HG03457 (cell line): ENCODE results near the gene DNAH3.

Experiments used
- ATAC-seq: cut with Tn5 transposase; IDR thresholded peaks from one replicate; pipeline ENCODE4 v1.9.1; 2021; ENCODE audit warnings: moderate number of reproducible peaks; ENCODE audit not compliant: unreplicated experiment

Gene DNAH3

DNA sequence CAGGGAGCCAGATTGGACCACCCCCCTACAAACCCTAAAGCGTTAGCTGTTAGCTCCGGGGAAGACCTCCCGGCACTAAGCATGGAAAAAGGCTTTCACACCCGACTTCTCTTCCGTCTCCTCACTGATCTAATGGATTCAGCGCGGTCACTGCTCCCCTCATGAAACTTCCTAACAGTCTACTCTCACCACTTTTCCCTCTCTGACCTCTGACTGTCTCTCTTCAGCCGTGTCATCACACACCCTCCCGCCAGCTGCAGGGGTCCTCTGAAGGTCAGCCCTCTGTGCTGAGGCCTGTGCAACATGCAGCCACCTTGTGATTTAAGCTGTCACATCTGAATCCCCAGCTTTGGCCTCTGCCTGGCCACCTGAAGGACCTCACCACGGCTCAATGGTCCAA is 234.4 kb downstream of the DNAH3 start:
- ATAC-seq: no peak

DNA sequence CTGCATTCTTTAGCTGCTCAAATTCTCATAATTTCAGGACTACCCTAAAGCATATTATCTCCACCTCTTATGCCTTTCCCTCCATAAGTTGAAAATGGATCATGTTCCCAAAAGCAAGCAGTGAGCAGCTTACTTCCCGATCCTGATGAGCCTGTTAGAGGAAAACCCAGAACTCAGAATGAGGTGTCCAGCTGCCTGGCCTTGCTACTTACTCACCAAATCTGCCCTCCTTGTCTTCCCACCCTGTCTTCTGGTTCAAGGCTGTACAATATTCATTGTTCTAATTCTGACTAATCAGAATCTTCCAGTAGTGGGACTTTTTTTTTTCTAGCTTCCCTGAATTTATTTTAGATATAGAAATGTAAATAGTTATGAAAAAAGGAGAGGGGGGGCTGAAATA is 239.3 kb downstream of the DNAH3 start:
- no peak for ATAC-seq

DNA sequence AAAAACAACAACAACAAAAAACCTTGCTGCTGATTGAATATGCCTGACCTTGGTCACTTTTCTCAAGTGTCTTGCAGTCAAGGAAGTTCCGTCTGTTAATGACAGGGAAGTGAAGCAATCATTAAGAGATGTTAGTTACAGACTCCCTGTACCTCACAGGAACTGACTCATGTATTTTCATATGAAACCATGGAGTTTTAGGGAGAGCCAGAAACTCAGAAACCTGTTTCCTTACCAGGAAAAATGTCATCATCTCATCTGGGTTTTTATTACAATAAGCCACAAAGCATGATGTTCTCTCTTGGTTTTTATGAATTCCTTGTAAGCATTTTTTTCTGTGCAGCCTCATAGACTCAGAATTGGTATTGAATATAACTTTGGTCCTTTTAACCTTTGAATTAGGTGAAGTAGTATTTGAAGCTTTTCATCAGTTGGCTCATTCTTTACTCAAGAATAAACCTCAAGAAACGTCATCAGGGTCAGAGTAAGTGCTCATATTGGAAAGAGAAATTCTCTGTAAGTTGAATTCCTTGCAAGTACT is 239.8 kb downstream of the DNAH3 start:
- no peak for ATAC-seq

DNA sequence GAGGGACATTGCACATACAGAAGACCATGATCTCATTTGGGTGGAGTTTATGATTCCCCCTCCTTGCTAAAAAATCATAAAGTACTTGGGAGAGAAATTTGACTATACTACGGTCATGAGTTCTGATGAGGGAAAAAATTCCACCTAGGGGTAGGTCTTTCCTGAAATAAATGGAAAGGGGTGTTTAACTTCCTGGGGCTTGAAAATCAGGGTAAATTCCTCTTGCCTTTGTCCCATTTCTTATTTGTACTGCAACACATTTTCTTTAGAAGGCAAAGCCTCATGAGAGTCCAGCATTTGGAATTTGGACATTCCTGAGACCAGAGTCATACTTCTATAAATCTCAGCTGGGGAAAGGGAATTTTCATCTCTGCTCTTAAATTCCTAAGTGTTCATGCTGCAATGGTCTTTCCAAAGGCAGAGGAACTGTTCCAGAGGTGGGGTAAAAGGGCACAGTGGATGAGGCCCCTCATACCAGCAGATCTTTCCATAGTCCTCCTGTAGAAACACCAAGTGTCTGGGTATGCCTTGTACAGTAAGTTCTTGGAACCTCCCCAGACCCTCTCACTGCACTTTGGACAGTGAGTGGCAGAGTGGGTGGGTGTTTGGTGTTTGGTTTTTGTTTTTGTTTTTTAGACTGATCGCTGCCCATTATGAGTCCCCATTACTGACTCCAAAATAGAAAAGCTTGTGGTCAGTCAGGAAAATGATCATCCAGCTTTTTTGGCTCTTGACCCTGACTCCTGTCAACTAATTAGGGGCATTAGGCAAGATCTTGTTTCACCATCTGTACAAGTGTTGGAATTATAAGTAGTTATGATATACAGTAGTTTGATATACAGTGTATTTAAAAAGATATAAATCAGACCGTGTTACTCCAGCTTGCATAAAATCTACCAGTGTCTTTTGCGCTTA is 244.0 kb downstream of the DNAH3 start:
- ATAC-seq: no peak

DNA sequence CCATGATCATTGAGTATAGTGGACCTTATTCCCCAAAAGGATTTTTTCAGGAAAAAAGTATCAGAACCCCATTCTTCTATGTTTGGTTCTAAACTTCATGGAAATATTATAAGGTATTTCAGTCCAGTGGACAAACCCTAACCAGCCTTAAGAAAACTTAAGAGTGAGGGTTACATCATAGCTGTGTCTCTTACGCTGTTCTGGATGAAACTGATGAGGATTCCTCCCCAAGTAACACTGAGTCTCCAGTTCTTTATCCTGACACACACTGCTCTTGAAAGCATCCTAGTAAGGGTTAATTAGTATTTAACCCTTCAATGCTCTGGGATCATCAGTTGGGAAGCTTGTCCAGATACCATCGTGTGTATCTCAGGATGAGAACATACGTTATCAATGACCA is 245.1 kb downstream of the DNAH3 start:
- ATAC-seq: no peak

DNA sequence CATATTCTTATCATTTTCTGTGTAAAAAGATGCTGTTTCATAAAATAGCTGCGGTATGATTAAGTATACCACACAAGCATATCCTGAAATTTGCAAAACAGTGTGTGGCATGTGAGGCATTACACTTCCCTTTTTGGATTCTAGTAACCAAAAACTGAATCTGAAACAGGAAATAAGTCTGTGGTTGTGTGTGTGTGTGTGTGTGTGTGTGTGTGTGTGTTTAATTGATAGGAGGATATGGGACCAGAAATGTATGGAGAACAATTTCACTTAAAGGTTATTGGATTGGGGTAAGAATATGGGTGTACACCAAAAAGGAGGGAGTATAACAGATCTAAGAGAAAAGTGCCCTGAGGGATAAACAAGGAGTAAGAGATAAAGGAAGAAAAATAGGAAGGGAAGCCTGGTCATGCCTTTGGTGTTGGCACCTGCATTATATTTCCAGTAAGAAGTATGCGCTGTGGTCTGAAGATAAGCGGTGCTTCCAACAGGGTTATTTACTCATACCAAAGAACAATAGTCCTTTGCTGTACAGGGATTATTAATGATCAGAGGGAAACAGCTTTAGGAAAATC is 246.1 kb downstream of the DNAH3 start:
- no peak for ATAC-seq

DNA sequence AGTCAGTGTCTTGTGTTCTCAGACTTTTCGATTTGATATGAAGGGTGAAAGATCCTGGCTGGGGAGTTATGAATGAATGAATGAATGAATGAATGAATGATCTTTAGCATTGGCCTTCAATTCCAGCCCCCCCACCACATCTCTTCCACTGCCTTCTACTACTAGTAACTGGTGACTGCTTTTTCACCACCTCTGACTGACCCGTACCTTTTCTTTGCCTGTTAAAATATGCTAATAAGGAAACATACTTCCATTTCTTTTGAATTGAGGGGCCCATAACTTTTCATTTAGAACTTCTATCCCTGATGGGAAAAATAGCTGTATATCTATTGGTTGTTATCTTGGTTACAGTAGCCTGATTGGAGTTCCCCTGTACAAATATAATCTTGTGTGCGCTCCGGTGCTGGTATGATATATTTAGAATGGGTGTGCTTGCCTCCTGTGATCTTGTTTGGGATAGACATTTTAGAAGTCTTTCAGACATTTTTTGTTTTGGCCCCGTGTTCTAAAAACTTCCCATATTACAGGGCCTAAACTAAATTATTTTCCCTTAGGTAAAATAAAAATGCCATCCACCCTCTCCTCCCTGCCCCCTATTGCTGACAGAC is 246.6 kb downstream of the DNAH3 start:
- no peak for ATAC-seq

DNA sequence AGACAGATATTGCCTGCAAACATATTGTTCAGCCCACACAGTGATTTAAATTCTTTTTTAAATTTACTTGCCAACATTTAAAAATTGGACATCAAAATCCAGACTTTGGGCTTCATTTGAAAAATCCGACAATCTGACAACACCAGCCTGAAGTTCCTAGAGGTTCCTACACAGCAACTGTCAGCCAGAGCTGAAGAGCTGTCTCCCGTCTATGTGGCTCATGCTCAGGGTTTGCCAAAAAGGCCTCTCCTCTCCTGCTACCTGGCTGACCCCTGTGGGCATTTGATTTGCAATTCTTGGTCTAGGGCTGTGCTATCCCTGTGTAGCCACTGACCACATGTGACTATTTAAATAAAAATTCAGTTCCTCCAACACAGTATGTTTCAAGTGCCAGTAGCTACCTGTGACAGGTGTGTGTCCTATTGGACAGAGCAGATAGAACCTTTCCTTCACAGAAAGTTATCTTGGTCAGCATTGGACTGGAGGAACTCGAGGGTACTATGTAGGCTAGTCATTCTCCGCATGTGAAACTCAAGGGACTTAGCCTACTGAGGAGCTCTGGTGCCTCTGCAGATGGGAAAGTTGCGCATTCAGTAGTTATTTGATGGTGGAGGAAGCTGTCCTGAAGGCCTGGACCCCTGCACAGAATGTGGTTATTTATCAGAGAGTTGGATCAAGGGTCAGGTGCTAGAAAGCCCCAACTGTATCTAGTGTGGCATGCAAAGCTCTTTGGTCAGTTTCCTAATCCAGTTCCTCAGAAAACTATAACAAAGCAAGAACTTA is 247.3 kb downstream of the DNAH3 start:
- no peak for ATAC-seq

DNA sequence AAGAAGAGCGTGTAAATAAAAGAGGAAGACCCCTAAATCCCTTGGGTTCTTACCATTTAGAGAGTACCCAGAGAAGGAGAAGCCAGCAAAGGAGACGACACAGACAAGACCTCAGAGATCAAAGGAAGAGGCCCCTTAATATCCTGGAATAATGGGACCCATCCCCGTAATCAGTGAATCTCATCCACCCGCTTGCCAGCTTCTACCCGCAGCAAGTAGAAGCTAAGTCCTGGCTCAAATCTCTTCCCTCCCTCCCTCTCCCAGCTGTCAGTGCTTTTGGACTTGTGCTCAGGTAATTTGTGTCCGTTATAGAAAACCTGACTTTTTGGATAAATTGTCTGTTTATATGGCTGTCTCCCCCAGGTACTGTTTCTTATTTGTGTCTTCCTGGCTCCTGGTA is 248.2 kb downstream of the DNAH3 start:
- no peak for ATAC-seq

DNA sequence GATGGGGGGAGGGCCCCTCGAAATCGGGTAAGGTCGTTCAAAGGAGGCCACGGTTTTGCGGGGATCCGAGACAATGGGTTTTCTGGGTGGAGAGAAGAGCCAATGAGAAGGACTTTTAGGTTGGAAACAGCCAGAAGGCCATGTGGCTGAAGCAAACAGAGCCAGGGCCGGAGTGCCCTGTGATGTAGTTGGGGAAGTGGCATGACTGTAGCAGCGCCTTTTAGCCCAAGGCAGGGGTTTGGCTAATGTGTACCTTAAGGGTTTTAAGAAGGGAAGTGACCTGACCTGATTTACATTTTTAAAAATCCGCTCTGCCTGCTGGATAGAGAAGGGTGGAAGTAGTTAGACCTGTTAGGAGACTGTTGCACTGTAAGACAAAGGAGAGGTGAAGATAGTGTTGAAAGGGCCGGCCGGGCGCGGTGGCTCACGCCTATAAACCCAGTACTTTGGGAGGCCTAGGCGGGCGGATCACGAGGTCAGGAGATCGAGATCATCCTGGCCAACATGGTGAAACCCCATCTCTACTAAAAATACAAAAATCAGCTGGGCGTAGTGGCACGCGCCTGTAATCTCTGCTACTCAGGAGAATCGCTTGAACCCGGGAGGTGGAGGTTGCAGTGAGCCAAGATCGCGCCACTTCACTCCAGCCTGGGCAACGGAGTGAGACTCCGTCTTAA is 249.1 kb downstream of the DNAH3 start:
- no peak for ATAC-seq

DNA sequence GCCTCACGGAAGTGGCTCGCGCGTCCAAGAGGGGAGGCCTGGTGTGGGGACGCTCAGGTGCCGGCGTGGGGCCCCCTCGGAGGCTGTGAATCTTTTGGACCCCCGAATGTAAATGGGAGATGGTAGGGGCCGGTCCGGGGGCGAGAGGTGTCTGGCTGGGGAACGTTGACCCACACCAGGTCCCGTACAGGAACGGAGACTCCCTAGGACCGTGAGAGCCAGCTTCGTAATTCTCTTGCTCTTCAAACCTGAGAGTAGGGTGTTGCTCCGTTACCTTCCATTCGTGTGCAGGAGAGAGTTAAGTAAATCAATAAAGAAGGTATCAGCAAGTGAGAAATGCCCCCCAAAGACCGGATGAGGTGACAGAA is 249.6 kb downstream of the DNAH3 start:
- ATAC-seq: no peak

DNA sequence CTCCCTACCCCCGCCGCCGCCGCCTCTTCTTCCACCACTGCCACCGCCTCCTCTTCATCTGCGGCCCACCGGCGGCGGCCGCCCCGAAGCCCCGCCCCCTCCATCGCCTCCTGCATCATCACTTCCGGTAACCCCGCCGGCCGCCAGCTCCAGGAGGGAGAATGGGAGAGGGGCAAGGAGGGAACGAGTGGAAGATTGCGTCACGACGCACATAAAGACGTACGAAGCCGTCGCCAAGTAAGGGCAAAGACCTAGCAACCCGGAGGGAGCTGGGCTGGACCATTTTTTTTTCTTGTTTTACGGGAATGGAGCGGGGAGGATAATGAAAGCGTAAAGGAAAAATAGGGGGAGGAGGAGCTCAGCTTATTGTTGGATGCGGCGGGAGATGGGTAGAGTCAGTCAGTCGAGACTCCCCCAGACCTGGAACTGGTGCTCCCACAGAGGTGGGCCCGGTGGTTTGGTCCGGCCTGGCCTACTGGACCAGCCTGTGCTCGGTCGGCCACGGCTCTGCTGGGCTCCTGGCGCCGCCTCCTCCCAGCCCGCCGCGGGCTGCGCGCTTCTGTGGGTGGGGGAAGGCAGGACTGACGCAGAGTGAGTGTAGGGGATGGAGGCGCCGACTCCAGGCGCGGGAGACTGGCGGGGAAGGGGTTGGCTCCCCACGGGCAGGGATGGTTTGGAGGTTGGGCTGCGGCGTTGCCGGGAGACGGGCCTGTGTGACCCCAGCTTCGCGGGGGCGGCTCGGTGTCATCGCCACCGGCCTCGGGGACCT is 250.2 kb downstream of the DNAH3 start, which contains the start of the genes DCUN1D3 and LYRM1:
DCUN1D3 (minus strand) TSS at position 60 of the 769 bp plus-strand sequence. CDS start 37,820 bp downstream, outside the sequence.
LYRM1 (plus strand) TSS at position 473 of the 769 bp plus-strand sequence. CDS start 14,785 bp downstream, outside the sequence.
- peak; percentile 52 for ATAC-seq

DNA sequence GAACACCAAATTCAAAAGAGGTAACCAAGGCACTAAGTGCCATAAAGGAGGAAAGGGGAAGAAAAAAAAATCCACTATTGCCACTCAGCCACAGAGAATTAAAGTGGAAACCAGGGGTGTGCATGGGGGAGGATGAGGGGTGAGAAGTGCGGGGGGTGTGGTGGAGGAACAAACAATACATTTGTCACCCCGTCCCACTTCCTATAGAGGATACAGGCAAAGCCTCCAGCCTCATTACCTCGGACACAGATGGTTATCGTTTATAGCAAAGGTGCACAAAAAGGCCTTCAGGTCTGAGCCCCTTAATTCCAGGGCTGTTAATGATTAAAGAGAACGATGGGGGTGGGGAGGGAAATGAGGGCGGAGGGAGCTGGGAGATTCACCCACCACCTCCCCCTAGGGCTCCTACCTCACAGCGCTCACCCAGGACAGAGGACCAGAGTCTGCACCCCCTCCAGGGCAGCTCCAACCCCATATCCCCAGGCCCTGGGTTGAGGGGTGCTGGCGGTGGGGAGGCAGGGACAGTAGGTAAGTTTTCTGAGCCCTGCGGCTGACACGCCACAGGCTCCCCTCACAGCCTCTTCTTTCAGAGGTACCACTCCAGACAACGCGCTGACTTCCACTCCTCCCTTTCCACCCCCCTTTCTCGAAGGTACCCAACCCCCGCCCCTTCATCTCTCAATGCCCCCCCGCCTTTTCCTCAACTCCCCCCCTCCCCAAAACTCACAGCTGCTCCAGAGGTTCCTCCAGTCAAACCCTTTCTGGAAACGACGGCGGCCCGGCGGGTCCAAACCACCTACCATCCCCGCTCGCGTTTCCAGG is 251.0 kb downstream of the DNAH3 start:
- ATAC-seq: no peak

DNA sequence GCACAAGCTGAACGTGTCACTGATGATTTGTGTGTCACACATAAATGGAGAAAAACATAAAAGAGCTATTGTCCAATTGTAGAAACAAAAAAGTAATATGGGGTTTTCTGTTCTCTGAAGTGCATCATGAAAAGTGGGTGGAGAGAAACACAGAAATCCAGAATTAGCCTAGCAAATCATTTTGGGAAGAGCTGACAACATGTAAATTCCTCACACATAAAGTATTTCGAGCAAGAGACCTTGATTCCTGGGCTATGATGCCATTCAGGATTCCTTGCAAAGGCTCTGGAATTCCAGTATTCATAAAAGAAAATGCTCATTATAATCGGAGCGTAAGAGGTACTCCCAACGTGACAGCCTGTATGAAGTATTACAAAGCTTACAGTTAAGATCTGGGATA is 251.6 kb downstream of the DNAH3 start:
- ATAC-seq: no peak

DNA sequence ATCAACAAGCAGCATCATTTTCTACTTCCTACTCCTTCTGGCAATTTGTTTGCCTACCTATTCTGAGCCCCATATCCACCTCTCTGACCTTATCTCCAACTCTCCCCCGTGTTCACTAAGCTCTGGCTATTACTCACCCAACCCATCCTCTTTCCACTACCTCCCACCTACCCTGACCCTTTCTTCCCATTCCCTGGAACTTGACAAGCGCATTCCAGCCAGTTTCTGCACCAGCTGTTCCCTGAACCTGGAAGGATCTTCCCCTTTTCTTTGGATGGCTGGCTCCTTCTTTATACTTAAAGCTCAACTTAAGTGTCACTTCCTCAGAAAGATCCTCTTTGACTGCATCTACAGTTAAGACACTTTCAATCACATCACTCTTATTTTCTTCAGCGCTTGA is 252.7 kb downstream of the DNAH3 start:
- ATAC-seq: no peak

DNA sequence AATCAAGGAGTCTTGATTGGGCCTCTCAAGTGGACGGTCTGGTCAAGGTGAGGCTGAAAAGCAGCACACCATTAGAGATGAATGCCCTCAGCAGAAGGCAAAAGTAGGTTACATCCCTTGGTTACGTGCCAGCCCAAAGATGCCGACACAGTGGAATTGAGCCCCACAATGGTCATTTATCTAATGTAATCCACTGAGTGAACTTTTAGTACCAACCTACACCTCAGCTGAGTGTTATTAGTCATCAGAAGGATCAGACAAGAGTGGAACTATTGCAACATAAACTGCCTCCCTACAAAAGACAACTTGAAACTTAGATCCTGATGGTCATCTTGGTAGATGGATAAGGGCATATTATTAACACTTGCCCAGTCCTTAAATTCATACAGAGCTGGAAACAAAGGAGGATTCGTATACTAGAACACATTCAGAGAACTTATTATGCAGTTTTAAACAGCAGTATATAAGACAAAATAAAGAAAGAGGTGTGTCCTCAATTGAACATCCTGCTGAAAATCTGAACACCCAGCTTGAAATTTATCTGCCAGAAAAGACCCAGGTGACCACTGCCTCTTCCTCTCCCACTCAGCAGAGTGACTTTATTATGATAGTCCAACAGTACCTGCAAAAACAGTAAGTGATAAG is 253.3 kb downstream of the DNAH3 start:
- no peak for ATAC-seq

DNA sequence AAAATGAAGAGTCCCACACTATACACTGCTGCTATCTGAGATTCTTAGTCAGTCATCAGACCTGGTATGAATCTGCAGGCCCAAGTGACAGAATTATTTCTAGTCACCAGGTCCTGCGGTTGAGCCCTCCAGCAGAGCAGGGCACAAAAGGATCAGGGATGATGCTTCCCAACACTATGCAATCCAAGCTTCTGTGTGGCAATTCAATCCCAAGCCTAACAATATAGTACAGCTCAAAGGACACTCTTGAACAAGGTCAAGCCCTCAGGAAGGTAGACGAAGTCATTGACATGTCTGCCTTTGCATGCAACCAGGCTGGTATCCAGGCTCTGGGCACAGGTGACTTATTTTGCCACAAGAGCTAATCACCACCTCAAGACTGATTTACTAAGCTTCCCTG is 256.3 kb downstream of the DNAH3 start:
- no peak for ATAC-seq

DNA sequence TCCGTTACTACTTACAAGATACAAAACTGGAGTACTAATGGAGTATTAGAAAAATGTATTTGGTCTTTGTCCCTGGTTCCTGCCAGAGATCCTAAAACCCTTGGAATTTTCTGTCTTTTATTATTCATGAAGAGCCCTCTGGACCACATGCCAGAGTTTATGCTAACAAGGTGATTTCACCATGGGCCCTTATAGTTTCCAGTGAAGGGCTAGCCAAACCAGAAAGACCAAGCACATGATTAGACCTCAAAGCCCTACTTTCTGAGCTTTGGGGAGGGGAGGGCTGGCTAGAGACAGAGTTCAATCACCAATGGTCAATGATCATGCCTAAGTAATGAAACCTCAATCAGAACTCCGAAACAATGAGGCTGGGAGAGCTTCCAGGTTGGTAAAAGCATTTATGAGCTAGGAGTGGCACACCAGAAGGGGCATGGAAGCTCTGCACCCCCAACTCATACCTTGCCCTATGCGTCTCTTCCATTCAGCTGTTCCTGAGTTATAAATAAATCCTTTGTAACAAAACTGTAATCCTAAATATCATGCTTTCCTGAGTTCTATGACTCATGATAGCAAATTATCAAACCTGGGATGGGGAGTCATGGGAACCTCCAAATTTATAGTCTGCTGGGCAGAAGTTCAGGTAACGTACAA is 260.9 kb downstream of the DNAH3 start:
- ATAC-seq: no peak
